GM21717 (cell line): ENCODE results near the gene PAQR4.
A peak's percentile ranks its signal among the peaks of the same experiment; 100 is the strongest.
"Not testable (repeated sequence)": the region's sequence is repeated elsewhere in the genome, so short reads cannot be mapped to it uniquely, and the experiment has no call there.

ENCODE experiments used
- ATAC-seq: cut with Tn5 transposase; IDR thresholded peaks from one replicate; pipeline ENCODE4 v1.9.1; 2021; ENCODE audit warnings: mild to moderate bottlenecking, moderate library complexity; ENCODE audit not compliant: unreplicated experiment

The PAQR4 gene

DNA sequence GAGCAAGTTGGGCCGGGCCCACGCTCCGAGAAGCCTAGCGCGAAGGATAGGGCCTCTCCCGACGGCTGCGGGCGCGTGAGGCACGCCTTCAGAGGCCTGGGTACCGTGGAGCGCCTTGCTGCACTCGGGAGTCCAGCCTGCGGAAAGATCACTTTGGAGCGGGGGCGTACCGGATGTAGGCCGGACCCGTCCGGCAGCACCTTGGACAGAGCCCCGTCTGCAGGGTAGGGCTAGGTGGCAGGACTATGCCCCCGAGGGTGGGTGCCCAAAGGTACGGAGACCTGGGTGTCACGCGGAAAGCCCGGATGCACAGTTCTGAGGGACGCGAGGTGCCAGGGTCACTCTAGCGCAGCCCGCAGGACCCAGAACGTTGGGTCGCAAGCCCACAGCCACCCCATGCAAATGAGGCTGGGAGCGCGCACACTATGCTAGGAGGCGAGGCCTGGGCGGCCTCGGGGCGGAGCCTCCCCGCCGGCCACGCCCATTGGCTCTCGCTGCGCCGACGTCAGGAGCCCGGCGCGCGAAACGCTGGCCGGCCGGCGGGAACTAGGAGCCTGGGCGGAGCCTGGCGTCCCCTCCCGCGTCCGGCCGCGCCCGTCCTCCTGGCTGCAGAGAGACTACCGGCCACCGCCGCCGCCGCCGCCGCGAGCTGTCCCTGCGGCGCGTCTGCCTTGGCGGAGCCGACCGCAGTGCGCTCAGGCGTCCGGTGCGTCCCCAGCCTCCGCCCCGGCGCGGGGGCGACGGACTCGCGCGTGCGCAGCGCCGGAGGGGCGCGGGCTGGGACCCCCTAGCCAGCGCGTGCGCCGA, at the start of gene PAQR4:
Gene PAQR4, plus strand, starts transcription at position 611 of the 807 bp plus-strand sequence. CDS start 327 bp downstream, outside the sequence.
- peak; percentile 54 for ATAC-seq

DNA sequence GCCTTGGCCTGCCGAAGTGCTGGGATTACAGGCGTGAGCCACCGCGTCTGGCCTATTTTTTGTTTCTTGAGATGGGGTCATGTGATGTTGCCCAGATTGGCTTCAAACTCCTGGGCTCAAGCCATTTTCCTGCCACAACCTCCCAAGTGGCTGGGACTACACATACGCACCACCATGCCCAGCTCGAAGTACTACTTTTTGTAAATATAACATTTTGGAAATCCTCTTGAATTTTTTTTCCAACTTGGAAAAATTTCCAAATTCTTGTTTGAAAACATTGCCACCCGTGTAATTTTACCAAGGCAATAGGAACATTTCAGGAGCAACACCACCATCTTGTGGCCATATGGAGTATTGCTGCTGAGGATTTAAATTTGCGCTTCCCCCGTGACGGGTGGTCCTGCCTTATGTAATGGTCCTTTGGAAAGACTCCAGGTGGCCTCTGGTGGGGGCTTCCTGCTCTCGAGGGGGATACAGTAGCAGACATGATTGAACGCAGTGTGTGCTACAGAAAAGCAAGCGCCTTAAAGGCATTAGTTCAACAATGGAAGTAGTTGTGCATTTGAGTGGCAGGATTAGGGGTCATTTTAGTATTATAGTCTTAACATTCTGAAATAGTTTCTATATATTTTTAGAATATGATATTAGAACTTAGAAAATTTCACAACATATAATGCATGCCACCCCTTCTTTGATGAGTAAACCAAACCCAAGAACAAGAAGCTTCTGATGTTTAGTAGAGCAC, 49.5 kb upstream of the PAQR4 start:
- no peak for ATAC-seq

DNA sequence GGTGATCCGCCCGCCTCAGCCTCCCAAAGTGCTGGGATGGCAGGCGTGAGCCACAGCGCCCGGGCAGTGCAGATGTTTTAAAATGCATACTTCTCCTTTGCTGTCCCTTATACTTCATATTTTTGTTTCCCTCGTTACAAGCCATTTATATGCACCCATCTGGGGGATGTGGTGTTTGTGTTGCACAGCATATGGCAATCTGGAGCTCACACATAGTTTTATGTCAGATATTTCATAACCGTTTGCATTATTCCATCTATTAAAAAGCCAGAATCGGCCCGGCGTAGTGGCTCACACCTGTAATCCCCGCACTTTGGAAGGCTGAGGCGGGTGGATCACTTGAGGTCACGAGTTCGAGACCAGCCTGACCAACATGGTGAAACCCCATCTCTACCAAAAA, 45.7 kb upstream of the PAQR4 start:
- no peak for ATAC-seq

DNA sequence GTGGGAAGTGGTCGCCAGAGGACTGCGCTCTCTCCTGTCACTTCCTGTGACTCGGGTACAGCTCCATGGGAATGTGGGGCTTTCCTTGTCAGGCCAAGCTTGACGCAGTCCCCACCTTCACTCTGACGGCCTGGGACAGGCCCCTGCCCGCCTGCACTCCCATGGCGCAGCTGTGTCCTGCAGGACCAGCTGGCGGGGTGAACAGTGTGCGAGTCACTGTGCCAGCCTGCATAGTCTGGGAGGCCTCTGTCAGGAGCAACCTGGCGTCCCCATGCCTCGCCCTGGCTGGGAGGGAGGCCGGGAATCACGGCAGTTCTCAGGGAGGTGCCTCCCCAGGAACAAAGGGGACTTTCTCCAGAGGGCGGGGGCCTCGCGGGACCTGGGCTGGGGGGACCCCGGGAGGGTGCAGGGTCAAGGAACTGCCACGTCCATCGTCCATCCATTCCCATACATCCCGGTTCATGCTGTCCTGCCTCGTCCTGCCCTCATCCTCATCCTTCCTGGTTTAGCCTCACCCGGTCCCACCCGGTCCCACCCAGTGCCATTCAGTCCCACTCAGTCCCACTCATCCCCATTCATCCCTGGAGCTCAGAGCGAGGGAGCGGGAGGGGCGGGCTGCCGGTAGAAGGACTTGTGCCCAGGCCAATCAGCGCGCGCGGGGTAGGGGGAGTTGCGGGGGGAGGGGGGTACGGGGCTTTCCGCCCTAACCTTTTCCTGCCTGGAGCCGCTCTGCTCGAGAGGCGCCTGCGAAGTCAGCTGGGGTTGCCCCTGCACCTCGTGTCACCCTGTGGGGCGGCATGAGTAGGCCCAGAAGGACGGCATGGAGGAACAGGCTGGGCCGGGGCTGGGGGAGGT, 44.0 kb upstream of the PAQR4 start:
- no peak for ATAC-seq

DNA sequence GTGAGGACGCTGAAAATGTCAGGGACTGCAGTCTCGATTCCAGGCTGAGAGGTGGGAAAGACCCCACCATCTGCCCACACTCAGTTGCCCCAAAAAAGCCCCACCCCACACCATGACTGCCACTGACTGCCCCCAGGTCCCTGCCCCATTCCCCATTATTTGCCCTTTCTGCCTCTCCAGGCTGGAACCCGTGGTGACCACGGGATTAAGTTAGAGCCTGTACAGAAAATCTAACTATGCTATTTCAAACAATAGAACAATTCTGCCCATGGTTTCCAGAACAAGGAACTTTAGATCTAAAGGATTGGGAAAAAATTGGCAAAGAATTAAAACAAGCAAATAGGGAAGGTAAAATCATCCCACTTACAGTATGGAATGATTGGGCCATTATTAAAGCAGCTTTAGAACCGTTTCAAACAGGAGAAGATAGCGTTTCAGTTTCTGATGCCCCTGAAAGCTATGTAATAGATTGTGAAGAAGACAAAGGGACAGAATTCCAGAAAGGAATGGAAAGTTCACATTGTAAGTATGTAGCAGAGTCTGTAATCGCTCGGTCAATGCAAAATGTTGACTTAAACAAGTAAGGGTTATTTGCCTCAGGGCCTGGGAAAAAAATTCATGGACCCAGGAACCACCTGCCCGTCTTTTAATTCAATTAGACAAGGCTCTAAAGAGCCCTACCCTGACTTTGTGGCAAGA, 43.0 kb upstream of the PAQR4 start:
- ATAC-seq: no peak

DNA sequence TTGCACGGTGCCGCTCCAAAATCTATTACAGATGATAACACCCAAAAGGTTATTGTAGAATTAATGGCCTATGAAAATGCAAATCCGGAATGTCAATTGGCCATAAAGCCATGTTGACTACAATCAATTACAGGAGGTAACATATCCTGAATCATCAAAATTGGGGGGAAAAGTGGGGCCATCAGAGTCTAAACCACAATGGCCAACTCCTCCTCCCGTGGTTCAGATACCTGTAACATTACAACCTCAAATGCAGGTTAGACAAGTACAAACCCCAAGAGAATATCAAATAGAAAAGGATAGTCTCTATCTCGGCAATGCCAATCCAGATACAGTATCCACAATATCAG, 42.5 kb upstream of the PAQR4 start:
- no peak for ATAC-seq

DNA sequence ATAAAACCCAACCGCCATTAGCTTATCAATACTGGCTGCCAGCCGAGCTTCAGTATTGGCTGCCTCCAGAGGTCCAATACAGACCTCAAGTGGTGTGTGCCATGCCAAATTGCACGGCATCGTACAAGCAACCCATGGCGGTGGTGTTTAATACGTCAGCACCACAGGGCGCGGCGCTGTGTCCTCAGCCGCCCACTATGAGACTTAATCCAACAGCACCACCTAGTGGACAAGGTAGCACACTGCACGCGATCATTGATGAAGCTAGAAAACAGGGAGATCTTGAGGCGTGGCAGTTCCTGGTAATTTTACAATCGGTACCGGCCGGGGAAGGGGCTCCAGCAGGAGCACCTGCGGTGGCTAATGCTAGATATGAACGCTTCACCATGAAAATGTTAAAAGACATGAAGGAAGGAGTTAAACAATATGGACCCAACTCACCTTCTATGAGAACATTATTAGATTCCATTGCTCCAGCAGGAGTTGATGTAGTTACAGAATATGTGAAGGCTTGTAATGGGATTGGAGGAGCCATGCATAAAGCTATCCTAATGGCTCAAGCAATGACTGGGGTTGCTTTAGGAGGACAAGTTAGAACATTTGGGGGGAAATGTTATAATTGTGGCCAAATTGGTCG, 42.0 kb upstream of the PAQR4 start:
- ATAC-seq: peak; percentile 70

DNA sequence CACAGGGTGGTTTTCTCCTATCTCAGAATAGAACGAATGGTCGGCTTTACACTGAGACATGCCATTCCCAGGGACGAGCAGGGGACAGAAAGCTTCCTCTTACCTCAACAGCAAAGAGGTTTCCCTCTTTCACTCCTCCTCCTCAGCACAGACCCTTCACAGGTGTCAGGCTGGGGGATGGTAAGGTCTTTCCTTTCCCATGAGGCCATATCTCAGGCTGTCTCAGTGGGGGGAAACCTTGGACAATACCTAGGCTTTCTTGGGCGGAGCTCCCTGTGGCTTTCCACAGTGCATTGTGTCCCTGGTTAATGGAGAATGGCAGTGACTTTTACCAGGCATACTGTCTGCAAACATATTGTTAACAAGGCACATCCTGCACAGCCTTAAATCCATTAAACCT, 41.0 kb upstream of the PAQR4 start:
- not testable (repeated sequence) for ATAC-seq

DNA sequence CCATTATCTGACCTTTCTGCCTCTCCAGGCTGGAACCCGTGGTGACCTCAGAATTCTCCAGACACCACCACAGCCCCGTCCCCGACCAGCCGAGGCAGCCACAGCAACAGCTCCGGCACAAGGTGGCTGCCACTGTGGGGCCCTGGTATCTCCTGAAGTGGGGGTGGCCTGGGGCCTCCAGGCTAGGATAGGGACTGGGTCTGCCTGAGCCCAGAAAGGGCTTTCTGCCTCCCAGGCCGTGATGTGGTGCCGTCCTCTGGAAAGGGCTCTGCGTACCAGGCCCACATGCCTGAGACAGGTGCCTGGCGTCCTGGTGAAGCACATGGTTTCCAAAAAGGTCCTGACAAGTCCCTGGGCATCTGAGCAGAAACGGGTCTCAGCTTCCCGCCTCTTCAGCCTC, 40.4 kb upstream of the PAQR4 start:
- no peak for ATAC-seq

DNA sequence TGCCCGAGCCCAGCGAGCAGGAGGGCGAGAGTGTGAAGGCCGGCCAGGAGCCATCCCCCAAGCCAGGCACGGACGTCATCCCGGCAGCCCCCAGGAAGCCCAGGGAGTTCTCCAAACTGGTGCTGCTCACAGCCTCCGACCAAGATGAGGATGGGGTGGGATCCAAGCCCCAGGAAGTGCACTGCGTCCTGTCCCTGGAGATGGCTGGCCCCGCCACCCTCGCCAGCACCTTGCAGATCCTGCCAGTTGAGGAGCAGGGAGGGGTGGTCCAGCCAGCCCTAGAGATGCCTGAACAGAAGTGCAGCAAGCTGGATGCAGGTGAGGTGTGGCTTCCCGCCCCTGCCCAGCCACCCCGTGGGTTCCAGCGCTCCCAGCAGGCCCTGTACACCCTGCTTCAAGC, 39.5 kb upstream of the PAQR4 start:
- no peak for ATAC-seq

DNA sequence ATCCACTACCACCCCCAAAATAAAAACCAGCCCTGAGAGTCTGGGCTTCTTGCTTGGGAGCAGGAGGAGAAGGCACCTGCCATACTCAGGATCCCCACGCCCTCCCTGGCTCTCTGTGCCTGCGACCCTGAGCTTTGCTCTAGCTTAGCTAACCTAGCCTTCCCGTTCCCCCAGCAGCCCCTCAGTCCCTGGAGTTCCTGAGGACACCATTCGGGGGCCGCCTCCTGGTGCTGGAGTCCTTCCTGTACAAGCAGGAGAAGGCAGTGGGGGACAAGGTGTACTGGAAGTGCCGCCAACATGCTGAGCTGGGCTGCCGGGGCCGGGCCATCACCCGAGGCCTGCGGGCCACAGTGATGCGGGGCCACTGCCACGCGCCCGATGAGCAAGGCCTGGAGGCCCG, 38.9 kb upstream of the PAQR4 start:
- ATAC-seq: no peak

DNA sequence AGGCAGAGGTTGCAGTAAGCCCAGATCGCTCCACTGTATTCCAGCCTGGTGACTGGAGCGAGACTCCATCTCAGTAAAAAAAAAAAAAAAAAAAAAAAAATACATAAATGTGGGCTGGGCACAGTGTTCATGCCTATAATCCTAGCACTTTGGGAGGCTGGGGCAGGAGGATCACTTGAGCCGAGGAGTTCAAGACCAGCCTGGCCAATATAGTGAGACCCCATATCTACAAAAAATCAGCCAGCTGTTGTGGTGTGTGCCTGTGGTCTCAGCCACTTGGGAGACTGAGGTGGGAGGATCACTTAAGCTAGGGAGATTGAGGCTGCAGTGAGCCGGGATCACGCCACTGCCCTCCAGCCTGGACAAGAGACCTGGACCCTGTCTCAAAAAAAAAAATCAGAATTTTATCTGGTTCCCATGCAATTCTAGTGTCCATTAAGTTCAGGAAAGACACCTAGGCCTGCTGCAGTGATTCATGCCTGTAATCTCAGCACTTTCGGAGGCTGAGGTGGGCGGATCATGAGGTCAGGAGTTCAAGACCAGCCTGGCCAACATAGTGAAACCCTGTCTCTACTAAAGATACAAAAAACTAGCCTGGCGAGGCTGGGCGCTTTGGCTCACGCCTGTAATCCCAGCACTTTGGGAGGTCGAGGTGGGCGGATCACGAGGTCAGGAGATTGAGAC, 37.8 kb upstream of the PAQR4 start:
- ATAC-seq: not testable (repeated sequence)

DNA sequence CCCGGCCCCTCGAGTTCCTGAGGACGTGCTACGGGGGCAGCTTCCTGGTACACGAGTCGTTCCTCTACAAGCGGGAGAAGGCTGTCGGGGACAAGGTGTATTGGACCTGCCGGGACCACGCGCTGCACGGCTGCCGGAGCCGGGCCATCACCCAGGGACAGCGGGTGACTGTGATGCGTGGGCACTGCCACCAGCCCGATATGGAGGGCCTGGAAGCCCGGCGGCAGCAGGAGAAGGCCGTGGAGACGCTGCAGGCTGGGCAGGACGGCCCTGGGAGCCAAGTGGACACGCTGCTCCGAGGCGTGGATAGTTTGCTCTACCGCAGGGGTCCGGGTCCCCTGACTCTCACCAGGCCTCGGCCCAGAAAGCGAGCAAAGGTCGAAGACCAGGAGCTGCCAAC, 36.0 kb upstream of the PAQR4 start:
- ATAC-seq: no peak

DNA sequence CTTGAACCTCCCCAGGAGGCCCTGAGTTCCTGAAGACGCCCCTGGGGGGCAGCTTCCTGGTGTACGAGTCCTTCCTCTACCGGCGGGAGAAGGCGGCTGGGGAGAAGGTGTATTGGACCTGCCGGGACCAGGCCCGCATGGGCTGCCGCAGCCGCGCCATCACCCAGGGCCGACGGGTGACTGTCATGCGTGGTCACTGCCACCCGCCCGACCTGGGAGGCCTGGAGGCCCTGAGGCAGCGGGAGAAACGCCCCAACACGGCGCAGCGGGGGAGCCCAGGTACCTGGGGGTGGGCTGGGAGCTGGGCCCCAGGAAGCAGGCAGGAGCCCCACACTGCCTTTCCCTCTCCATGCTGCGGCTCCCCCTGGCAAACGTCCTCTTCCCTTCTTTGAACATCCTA, 35.4 kb upstream of the PAQR4 start:
- ATAC-seq: no peak

DNA sequence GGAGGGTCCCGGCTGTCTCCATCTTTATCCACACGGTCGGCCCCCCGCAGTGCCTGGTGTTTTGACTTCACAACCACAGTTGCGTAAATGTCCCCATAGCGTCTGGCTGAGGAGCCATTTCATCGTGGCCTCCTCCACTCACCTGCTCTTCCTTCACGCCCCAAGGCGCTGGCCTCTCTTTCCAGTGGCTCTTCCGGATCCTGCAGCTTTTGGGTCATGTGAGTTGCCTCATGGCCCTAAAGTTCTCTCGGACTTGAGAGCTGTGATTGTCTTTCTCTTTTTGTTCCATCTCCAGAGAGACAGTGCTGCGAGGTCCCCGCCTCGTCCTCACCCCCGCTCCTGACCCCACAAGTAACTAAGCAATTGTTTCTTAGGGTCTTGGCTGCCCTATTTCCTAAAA, 34.7 kb upstream of the PAQR4 start:
- no peak for ATAC-seq

DNA sequence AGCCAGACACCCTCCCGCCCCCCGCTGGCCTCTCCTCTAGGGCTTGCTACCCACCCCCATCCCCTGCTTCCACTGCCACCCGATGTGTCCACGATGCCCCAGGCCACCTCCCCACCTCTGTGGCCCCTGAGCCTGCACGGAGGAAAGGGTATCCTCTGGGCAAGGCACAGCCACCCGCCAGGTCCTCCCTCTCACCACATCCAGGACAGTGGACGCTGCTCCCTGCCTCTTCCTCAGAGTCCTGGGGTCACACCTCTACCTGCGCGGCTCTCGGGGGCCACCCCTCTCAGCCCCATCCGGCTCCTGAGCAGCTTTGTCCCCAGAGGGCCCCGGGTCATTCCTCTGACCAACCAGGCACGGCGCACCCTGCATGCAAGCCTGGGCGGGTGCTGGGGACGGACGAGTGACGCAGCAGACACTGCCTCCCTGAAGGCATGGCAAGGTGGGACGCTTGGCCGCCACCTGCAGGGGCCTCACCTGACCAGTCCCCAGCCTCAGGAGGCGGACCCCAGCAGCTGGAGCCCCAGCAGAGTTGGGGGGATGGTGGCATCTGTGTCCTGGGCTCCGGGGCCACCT, 32.6 kb upstream of the PAQR4 start:
- no peak for ATAC-seq

DNA sequence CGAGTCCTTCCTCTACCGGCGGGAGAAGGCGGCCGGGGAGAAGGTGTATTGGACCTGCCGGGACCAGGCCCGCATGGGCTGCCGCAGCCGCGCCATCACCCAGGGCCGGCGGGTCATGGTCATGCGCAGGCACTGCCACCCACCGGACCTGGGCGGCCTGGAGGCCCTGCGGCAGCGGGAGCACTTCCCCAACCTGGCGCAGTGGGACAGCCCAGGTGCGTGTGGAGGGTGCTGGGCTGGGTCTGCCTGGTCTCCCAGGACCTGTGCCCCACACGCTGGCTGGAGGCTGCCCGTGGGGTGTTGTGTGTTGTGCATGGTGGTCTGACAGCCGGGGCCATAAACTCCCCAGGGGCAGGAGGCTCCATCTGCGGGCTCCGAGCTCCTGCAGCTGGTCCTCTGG, 32.0 kb upstream of the PAQR4 start:
- no peak for ATAC-seq

DNA sequence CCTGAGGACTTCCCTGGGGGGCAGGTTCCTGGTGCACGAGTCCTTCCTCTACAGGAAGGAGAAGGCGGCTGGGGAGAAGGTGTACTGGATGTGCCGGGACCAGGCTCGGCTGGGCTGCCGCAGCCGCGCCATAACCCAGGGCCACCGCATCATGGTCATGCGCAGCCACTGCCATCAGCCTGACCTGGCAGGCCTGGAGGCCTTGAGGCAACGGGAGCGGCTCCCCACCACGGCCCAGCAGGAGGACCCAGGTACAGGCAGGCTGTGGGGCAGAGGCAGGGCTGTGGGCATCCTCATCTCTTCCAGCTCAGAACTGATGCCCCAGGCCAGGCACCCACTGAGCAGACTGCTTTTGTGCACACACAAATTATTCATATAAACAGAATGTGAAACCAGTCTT, 30.9 kb upstream of the PAQR4 start:
- no peak for ATAC-seq

DNA sequence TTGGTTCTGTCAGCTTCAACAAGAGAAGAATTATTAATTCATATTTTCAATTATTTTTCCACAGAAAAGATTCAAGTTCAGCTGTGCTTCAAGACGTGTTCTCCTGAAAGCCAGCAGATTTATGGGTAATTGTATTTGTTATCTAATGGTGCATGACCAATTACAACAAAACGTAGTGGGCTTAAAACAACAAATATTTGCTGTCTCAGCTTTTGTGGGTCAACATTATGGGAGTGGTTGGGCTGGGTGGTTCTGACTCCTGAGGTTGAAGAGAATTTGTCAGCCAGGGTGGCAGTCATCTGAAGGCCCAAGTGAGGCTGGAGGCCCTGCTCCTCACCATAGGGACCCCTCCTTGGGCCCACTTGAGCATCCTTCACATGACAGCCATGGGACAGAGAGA, 29.2 kb upstream of the PAQR4 start:
- no peak for ATAC-seq

DNA sequence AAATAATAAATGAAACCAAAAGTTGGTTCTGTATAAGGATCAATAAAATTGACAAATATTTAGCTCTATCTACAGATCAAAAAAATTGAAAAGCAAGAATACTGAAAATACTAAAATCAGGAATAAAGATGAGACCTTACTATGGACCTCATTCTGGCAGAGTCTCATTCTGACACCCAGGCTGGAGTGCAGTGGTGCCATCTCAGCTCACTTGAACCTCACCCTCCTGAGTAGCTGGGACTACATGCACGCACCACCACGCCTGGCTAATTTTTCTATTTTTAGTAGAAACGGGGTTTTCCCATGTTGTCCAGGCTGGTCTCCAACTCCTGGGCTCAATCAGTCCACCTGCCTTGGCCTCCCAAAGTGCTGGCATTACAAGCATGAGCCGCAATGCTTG, 27.1 kb upstream of the PAQR4 start:
- ATAC-seq: no peak
